Natural killer cell treated with Interleukin-12 subunit alpha and Interleukin-12 subunit beta and Interleukin-15 and Interleukin-18, amount 100 ng/mL, for 72 hours (primary cell): Measurements from ENCODE around the gene HHAT. TPM values are rescaled to one million over a fixed set of nuclear protein-coding genes. Genes with fewer than 3 reads are reported as not detected.
A peak's percentile ranks its signal among the peaks of the same experiment; 100 is the strongest.

Experiments
- ATAC-seq, 2 donors: fragments of 150-1000 bp; cut with Tn5 transposase in 1 of 2; sonication (Bioruptor Pico), chemical (Tn5 transposase) in 1 of 2; 2 replicates each; pipeline ENCODE4 v1.10.0; 2021
- DNase-seq: peaks from one replicate; pipeline ENCODE4 v3.0.0; 2022; ENCODE audit warnings: low spot score
- H3K27ac Mint-ChIP-seq, 2 donors: 1 replicate in 1 of 2; 2 replicates in 1 of 2; pipeline ENCODE4 v1.8.0; 2022; ENCODE audit warnings: mixed read lengths in 2 of 2, mild to moderate bottlenecking in 1 of 2, moderate library complexity in 1 of 2
- H3K27me3 Mint-ChIP-seq, 2 donors: 1 replicate in 1 of 2; 2 replicates in 1 of 2; pipeline ENCODE4 v1.8.0; 2022; ENCODE audit warnings: mixed read lengths in 2 of 2
- H3K36me3 Mint-ChIP-seq: one replicate; pipeline ENCODE4 v1.8.0; 2022; ENCODE audit warnings: mixed read lengths
- H3K4me1 Mint-ChIP-seq, 2 donors: 1 replicate in 1 of 2; 2 replicates in 1 of 2; pipeline ENCODE4 v1.8.0; 2022; ENCODE audit warnings: low read depth in 2 of 2, mixed read lengths in 2 of 2, mild to moderate bottlenecking in 1 of 2
- H3K4me3 Mint-ChIP-seq: one replicate; pipeline ENCODE4 v1.8.0; 2022; ENCODE audit warnings: mixed read lengths
- H3K9me3 Mint-ChIP-seq: 2 replicates; pipeline ENCODE4 v1.8.0; 2022; ENCODE audit warnings: mixed read lengths
- total RNA-seq, 2 donors: library from RNA; stranded (reverse); gene quantifications; one replicate each; pipeline ENCODE4 v1.2.3, GENCODE V29; 2022

The HHAT gene
- total RNA-seq, 2 donors from 2014 or later, result 0.56 to 1.0 TPM

- H3K9me3 Mint-ChIP-seq, result no peaks in the 10 kb centered on the region
- H3K27me3 Mint-ChIP-seq, result no peaks in the 10 kb centered on the region
- DNase-seq (no peak), ATAC-seq (no peak)
- H3K36me3 Mint-ChIP-seq, result no peaks in the 10 kb centered on the region
- H3K27ac Mint-ChIP-seq, result no peak overlapping the region
- H3K4me3 Mint-ChIP-seq, result no peak overlapping the region
- H3K4me1 Mint-ChIP-seq, result no peaks in the 10 kb centered on the region
These were observed 228.8 kb downstream of the HHAT start for GRCh38 chr1:210557426-210558077.

- no peaks in the 10 kb centered on the region for H3K4me1 Mint-ChIP-seq
- no peak overlapping the region for H3K27ac Mint-ChIP-seq
- no peak overlapping the region for H3K4me3 Mint-ChIP-seq
- H3K27me3 Mint-ChIP-seq, result peaks cover 4 to 5% of the 10 kb centered on the region in 2 donors
- H3K9me3 Mint-ChIP-seq, result no peaks in the 10 kb centered on the region
- no peak for ATAC-seq
- no peaks in the 10 kb centered on the region for H3K36me3 Mint-ChIP-seq
- DNase-seq, result no peak
These were observed 229.6 kb downstream of the HHAT start for GRCh38 chr1:210558302-210558701.

DNA sequence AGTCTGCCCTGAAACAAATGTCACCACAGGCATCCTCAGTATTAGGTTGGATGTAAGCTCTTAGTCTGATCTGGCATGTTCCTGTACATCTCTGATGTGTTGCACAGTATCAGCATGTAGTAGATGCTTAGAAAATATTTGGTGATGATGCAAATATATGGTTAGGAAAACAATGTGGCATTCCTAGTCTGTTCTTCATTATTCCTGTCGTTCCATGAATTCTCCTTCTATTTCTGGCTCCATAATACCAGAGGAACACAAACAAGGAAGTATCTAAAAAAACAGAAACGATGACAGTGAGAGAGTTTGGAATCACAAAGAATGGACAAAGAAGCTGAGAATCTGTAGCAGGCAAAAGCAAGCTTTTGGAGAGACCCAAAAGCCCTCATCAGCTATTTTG is 236.6 kb downstream of the HHAT start:
- Mint-ChIP-seq H3K27ac (no peak overlapping the region), H3K4me3 (no peak overlapping the region), H3K9me3 (no peaks in the 10 kb centered on the region), H3K4me1 (no peaks in the 10 kb centered on the region), H3K27me3 (peaks cover 8 to 14% of the 10 kb centered on the region in 2 donors), H3K36me3 (no peaks in the 10 kb centered on the region)
- ATAC-seq (no peak), DNase-seq (no peak)

DNA sequence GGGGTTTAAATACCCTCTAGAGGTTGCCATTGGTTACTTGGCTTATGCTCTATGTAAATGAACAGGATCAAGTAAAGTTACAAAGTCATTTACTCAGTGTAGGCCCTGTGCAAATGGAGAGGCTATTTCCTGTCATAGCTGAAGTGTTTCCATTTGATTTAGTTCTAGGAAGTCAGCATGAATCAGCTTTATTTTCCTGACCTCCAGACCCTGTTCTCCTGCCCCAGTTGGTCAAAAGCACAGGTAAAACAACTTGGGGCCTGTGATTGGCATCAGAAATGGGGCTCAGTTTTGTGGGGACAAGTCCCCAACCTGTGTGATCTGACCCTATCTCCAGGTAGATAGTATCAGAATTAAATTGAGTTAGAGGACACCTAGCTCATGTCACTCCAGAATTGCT is 239.9 kb downstream of the HHAT start:
- ATAC-seq, result no peak
- DNase-seq, result no peak
- H3K27me3 Mint-ChIP-seq, result peaks cover 3 to 8% of the 10 kb centered on the region in 2 donors
- H3K9me3 Mint-ChIP-seq, result no peaks in the 10 kb centered on the region
- H3K27ac Mint-ChIP-seq, result no peak overlapping the region
- H3K36me3 Mint-ChIP-seq, result no peaks in the 10 kb centered on the region
- H3K4me3 Mint-ChIP-seq, result no peak overlapping the region
- no peaks in the 10 kb centered on the region for H3K4me1 Mint-ChIP-seq

GRCh38 chr1:210570116-210570515 is 241.4 kb downstream of the HHAT start:
- ATAC-seq (peak in 1 of 2 donors; percentile 50), DNase-seq (no peak)
- Mint-ChIP-seq H3K4me1 (no peaks in the 10 kb centered on the region), H3K4me3 (no peak overlapping the region), H3K9me3 (no peaks in the 10 kb centered on the region), H3K36me3 (no peaks in the 10 kb centered on the region), H3K27me3 (no peaks in the 10 kb centered on the region), H3K27ac (no peak overlapping the region)

GRCh38 chr1:210571356-210572284 is 242.9 kb downstream of the HHAT start:
- H3K27ac Mint-ChIP-seq, result no peak overlapping the region
- ATAC-seq, result no peak
- H3K4me3 Mint-ChIP-seq, result no peak overlapping the region
- H3K4me1 Mint-ChIP-seq, result no peaks in the 10 kb centered on the region
- H3K27me3 Mint-ChIP-seq, result no peaks in the 10 kb centered on the region
- H3K36me3 Mint-ChIP-seq, result no peaks in the 10 kb centered on the region
- no peaks in the 10 kb centered on the region for H3K9me3 Mint-ChIP-seq
- DNase-seq, result no peak

- Mint-ChIP-seq H3K27ac (no peak overlapping the region), H3K36me3 (no peaks in the 10 kb centered on the region), H3K9me3 (no peaks in the 10 kb centered on the region), H3K4me1 (no peaks in the 10 kb centered on the region), H3K27me3 (peaks cover 0 to 5% of the 10 kb centered on the region in 2 donors), H3K4me3 (no peak overlapping the region)
- DNase-seq (no peak), ATAC-seq (no peak)
These were observed 244.4 kb downstream of the HHAT start for GRCh38 chr1:210573141-210573540.

- Mint-ChIP-seq H3K36me3 (no peaks in the 10 kb centered on the region), H3K4me1 (peaks cover 4 to 8% of the 10 kb centered on the region in 2 donors), H3K9me3 (no peaks in the 10 kb centered on the region), H3K27me3 (peaks cover 10 to 14% of the 10 kb centered on the region in 2 donors), H3K4me3 (no peak overlapping the region), H3K27ac (no peak overlapping the region)
- no peak for DNase-seq
- ATAC-seq, result peak in 1 of 2 donors; percentile 48
These were observed 253.7 kb downstream of the HHAT start for GRCh38 chr1:210582205-210582970.

DNA sequence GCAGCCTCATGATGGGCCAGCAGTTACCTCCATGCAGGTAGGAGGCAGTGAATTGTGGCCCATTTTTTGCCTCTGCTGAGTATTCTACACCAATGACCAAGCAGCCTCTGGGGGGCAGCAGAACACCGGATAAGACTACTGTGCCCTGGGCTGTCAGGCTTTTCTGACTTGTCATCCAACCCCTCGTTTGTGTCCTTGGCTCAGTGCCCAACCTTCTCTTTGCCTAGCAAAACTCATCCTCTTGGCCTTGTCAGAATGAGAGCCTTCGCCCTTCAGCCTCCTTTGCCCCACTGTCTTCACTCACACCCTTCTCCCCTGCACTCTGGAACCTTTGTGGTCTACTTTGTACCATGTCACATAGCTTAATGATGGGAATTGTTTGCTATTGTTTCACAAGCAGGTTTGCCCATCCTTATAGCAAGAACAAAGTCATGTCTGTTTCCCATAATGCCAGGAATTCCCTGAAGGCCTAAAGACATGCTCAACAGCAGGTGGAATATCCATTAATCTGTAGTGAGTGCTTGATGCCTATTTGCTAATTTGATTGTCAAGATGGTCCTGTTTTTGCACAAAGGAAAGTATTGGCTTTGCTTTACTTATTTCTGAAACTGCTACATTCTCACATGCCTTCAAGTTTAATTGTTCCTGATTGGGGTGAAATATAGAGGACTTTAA is 255.9 kb downstream of the HHAT start:
- Mint-ChIP-seq H3K36me3 (no peaks in the 10 kb centered on the region), H3K27ac (no peak overlapping the region), H3K4me1 (peaks cover 4 to 8% of the 10 kb centered on the region in 2 donors), H3K4me3 (no peak overlapping the region), H3K27me3 (peaks cover 6 to 7% of the 10 kb centered on the region in 2 donors), H3K9me3 (no peaks in the 10 kb centered on the region)
- DNase-seq (peak; percentile 65), ATAC-seq (peak; percentile 66 to 75)

DNA sequence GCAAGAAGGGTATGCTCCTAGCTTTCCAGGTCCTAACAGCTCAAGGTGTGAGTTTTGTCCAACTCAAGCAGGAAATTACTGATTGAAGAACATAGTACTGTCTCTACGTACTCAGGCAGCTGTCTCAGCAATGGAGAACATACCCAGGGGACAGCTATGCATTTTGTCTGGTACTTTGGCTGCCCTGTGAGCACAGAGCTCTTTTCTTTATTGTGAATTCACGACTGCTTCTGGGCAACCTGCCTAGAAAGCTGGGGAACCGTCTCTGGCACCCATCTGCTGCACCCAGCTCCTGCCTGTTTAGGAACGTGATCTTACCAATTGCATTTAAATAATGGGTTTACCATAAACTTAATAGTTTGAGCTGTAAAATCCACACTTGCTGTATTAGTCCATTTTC is 258.1 kb downstream of the HHAT start:
- Mint-ChIP-seq H3K27me3 (peaks cover 3 to 6% of the 10 kb centered on the region in 2 donors), H3K4me1 (peaks cover 4 to 8% of the 10 kb centered on the region in 2 donors), H3K4me3 (no peak overlapping the region), H3K27ac (no peak overlapping the region), H3K9me3 (peaks cover 2% of the 10 kb centered on the region), H3K36me3 (no peaks in the 10 kb centered on the region)
- no peak for DNase-seq
- ATAC-seq, result no peak

GRCh38 chr1:210587566-210587965 is 258.9 kb downstream of the HHAT start:
- Mint-ChIP-seq H3K36me3 (no peaks in the 10 kb centered on the region), H3K27ac (no peak overlapping the region), H3K4me1 (peaks cover 0 to under 1% of the 10 kb centered on the region in 2 donors), H3K9me3 (peaks cover 2% of the 10 kb centered on the region), H3K4me3 (no peak overlapping the region), H3K27me3 (peaks cover 0 to 2% of the 10 kb centered on the region in 2 donors)
- ATAC-seq (peak in 1 of 2 donors; percentile 29), DNase-seq (no peak)

GRCh38 chr1:210588357-210588756 is 259.7 kb downstream of the HHAT start:
- DNase-seq, result no peak
- H3K27ac Mint-ChIP-seq, result no peak overlapping the region
- no peak for ATAC-seq
- peaks cover 0 to 5% of the 10 kb centered on the region in 2 donors for H3K27me3 Mint-ChIP-seq
- peaks cover 2% of the 10 kb centered on the region for H3K9me3 Mint-ChIP-seq
- H3K36me3 Mint-ChIP-seq, result no peaks in the 10 kb centered on the region
- no peak overlapping the region for H3K4me3 Mint-ChIP-seq
- no peaks in the 10 kb centered on the region for H3K4me1 Mint-ChIP-seq

- no peak for DNase-seq
- H3K27ac Mint-ChIP-seq, result no peak overlapping the region
- no peak for ATAC-seq
- no peak overlapping the region for H3K4me3 Mint-ChIP-seq
- peaks cover under 1 to 5% of the 10 kb centered on the region in 2 donors for H3K27me3 Mint-ChIP-seq
- H3K36me3 Mint-ChIP-seq, result no peaks in the 10 kb centered on the region
- H3K9me3 Mint-ChIP-seq, result peaks cover 2% of the 10 kb centered on the region
- no peaks in the 10 kb centered on the region for H3K4me1 Mint-ChIP-seq
These were observed 260.2 kb downstream of the HHAT start for GRCh38 chr1:210588946-210589345.
